ENCODE measurements around the gene UNC5A. TPM values are rescaled to one million over a fixed set of nuclear protein-coding genes. Genes with fewer than 3 reads are reported as not detected.

UNC5A gene
- total RNA-seq, 3 donors from 2014 or later (not counting 1 experiment from before 2014, with no cell fraction given): not detected

GRCh38 chr5:176823869-176824412 lies 13.6 kb downstream of the UNC5A start:
- H3K27me3 Mint-ChIP-seq (ENCODE audit: low read depth in 2 of 2): peaks cover 21 to 35% of the 10 kb centered on the region in 2 donors
- no peak overlapping the region for H3K4me3 Mint-ChIP-seq
- H3K36me3 Mint-ChIP-seq: no peaks in the 10 kb centered on the region
- Histone ChIP-seq H3K4me1 (ENCODE audit: control insufficient read depth, insufficient read depth, low read length) (peaks cover under 1% of the 10 kb centered on the region), H3K27ac (ENCODE audit: low read length) (no peak overlapping the region), H3K9me3 (ENCODE audit: control insufficient read depth, insufficient read depth, low read length) (no peaks in the 10 kb centered on the region), H3K4me3 (ENCODE audit: low read length) (no peak overlapping the region), H3K36me3 (ENCODE audit: control insufficient read depth, insufficient read depth, low read length) (no peaks in the 10 kb centered on the region), H3K27me3 (ENCODE audit: control insufficient read depth, insufficient read depth, low read length) (peaks cover 6% of the 10 kb centered on the region)
- H3K27ac Mint-ChIP-seq: no peak overlapping the region
- no peak for ATAC-seq
- H3K9me3 Mint-ChIP-seq: no peaks in the 10 kb centered on the region
- peaks cover under 1 to 5% of the 10 kb centered on the region in 2 donors for H3K4me1 Mint-ChIP-seq
- intact Hi-C loops (cut with micrococcal nuclease): no loop called here
- no peak for DNase-seq
- TF ChIP-seq CTCF (IDR thresholded peaks at IDR 0.05): no peak
- 77% methylated on average over 20 of the region's 20 CpGs for WGBS (ENCODE audit: insufficient coverage)

GRCh38 chr5:176824604-176825003 lies 14.2 kb downstream of the UNC5A start:
- Histone ChIP-seq H3K36me3 (ENCODE audit: control insufficient read depth, insufficient read depth, low read length) (no peaks in the 10 kb centered on the region), H3K9me3 (ENCODE audit: control insufficient read depth, insufficient read depth, low read length) (no peaks in the 10 kb centered on the region), H3K27me3 (ENCODE audit: control insufficient read depth, insufficient read depth, low read length) (peaks cover under 1% of the 10 kb centered on the region), H3K27ac (ENCODE audit: low read length) (no peak overlapping the region), H3K4me1 (ENCODE audit: control insufficient read depth, insufficient read depth, low read length) (no peaks in the 10 kb centered on the region), H3K4me3 (ENCODE audit: low read length) (no peak overlapping the region)
- no peaks in the 10 kb centered on the region for H3K36me3 Mint-ChIP-seq
- no peak overlapping the region for H3K4me3 Mint-ChIP-seq
- no peaks in the 10 kb centered on the region for H3K9me3 Mint-ChIP-seq
- 89% methylated on average over 5 of the region's 5 CpGs for WGBS (ENCODE audit: insufficient coverage)
- no peaks in the 10 kb centered on the region for H3K4me1 Mint-ChIP-seq
- DNase-seq (no peak), ATAC-seq (no peak)
- H3K27ac Mint-ChIP-seq: no peak overlapping the region
- peaks cover 15 to 29% of the 10 kb centered on the region in 2 donors for H3K27me3 Mint-ChIP-seq (ENCODE audit: low read depth in 2 of 2)
- intact Hi-C loops (cut with micrococcal nuclease): no loop called here
- no peak for TF ChIP-seq CTCF (IDR thresholded peaks at IDR 0.05)

- no peak for TF ChIP-seq CTCF (IDR thresholded peaks at IDR 0.05)
- H3K4me1 ChIP-seq (ENCODE audit: control insufficient read depth, insufficient read depth, low read length): no peaks in the 10 kb centered on the region
- Mint-ChIP-seq H3K9me3 (no peaks in the 10 kb centered on the region), H3K27ac (no peak overlapping the region), H3K36me3 (no peaks in the 10 kb centered on the region), H3K4me3 (no peak overlapping the region), H3K4me1 (no peaks in the 10 kb centered on the region), H3K27me3 (ENCODE audit: low read depth in 2 of 2) (peaks cover 12 to 27% of the 10 kb centered on the region in 2 donors)
- no peaks in the 10 kb centered on the region for H3K9me3 ChIP-seq (ENCODE audit: control insufficient read depth, insufficient read depth, low read length)
- ATAC-seq: no peak
- 88% methylated on average over 9 of the region's 9 CpGs for WGBS (ENCODE audit: insufficient coverage)
- no peaks in the 10 kb centered on the region for H3K27me3 ChIP-seq (ENCODE audit: control insufficient read depth, insufficient read depth, low read length)
- no peaks in the 10 kb centered on the region for H3K36me3 ChIP-seq (ENCODE audit: control insufficient read depth, insufficient read depth, low read length)
- DNase-seq: no peak
- intact Hi-C loops (cut with micrococcal nuclease): no loop called here
- no peak overlapping the region for H3K4me3 ChIP-seq (ENCODE audit: low read length)
- H3K27ac ChIP-seq (ENCODE audit: low read length): no peak overlapping the region
Observed at GRCh38 chr5:176825234-176825633, 14.9 kb downstream of the UNC5A start.

GRCh38 chr5:176825957-176826356 lies 15.6 kb downstream of the UNC5A start:
- Histone ChIP-seq H3K4me3 (ENCODE audit: low read length) (no peak overlapping the region), H3K36me3 (ENCODE audit: control insufficient read depth, insufficient read depth, low read length) (no peaks in the 10 kb centered on the region), H3K9me3 (ENCODE audit: control insufficient read depth, insufficient read depth, low read length) (no peaks in the 10 kb centered on the region), H3K27ac (ENCODE audit: low read length) (no peak overlapping the region), H3K4me1 (ENCODE audit: control insufficient read depth, insufficient read depth, low read length) (no peaks in the 10 kb centered on the region), H3K27me3 (ENCODE audit: control insufficient read depth, insufficient read depth, low read length) (no peaks in the 10 kb centered on the region)
- DNase-seq (no peak), ATAC-seq (no peak)
- Mint-ChIP-seq H3K4me1 (no peaks in the 10 kb centered on the region), H3K9me3 (no peaks in the 10 kb centered on the region), H3K27me3 (ENCODE audit: low read depth in 2 of 2) (peaks cover 4 to 23% of the 10 kb centered on the region in 2 donors), H3K36me3 (no peaks in the 10 kb centered on the region), H3K4me3 (no peak overlapping the region), H3K27ac (no peak overlapping the region)
- no peak for TF ChIP-seq CTCF (IDR thresholded peaks at IDR 0.05)
- intact Hi-C loops (cut with micrococcal nuclease): no loop called here
- WGBS (ENCODE audit: insufficient coverage): 70% methylated on average over 4 of the region's 4 CpGs

Measured in natural killer cell (primary cell).